ENCODE data around the gene ZFAND3.

ZFAND3 gene, protein sequence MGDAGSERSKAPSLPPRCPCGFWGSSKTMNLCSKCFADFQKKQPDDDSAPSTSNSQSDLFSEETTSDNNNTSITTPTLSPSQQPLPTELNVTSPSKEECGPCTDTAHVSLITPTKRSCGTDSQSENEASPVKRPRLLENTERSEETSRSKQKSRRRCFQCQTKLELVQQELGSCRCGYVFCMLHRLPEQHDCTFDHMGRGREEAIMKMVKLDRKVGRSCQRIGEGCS

DNA sequence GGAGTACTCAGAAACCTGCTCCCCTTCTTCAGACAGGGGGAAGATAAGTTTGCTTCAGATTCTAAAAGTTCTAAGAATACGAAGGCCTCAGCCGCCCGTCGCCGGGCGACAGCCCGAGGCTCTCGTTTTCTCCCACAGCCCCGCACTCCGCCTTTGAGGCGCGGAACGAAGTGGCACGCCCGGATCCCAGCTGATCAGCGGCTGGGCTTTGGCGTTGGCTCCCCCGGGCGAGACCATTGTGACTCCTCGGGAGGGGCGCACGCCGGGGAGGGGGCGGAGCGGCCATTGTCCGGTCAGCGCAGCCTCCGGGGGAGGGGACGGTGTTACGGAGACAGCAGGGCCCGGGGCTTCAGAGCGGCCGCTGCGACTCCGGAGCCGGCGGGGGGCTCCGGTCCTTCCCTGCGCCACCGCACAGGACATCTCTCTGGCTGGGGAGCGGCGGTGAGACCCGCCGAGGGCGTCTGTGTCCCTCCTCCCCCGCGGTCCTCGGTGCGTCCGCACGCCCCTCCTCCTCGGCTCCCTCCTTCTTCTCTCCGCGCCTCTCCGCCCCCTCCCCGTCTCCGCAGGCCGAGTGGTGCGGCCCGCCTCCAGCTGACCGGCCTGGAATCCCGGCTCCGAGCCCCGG lies at the start of gene ZFAND3:
Gene ZFAND3, plus strand, starts transcription at position 551 of the 625 bp plus-strand sequence. CDS start 219 bp downstream, outside the sequence.
- peak; percentile 84 for DNase-seq

- no peak for DNase-seq
Measured at GRCh38 chr6:37774028-37774680, 45.4 kb upstream of the ZFAND3 start.

DNA sequence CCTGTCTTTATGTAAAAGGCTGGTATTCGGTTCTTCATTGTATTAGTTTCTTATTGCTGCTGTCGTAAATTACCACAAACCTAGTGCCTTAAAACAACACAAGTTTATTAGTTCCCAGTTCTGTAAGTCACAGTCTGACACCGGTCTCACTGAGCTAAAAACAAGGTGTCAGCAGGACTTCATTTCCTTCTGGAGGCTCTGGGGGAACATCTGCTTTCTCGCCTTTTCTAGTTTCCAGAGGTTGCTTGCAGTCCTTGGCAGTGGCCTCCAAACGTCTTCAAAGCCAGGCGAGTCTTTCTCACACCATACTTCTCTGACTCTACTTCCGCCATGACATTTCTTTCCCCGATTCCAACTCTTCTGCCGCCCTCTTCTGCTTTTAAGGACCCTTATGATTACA lies 43.0 kb upstream of the ZFAND3 start:
- no peak for DNase-seq

DNA sequence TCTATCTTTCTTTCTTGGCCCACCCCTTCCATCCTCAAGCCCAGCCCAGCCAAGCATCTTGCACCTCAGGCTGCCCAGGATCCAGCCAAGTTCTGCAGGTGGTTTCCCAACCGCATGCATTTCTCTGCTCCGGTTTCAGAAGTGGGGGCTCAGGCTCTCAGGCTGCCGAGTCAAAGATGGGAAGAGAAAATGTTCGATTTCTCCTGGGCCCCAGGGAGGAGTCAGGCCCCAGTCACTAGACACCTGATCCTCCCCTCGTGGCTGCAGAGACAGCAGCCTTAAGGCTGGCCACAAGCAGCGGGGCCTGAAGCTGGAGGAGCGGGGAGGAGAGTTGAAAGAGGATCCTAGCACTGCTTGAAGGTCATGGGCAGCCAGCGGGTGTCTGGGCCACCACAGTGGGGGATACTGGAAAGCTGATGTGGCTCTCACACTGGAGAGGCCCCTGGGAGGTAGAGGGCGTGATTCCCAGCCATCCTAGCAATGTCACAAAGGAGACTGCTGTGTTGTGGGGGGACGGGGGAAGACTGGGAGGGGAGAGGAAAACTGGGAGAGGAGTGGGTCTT lies 42.2 kb upstream of the ZFAND3 start:
- DNase-seq = no peak

DNA sequence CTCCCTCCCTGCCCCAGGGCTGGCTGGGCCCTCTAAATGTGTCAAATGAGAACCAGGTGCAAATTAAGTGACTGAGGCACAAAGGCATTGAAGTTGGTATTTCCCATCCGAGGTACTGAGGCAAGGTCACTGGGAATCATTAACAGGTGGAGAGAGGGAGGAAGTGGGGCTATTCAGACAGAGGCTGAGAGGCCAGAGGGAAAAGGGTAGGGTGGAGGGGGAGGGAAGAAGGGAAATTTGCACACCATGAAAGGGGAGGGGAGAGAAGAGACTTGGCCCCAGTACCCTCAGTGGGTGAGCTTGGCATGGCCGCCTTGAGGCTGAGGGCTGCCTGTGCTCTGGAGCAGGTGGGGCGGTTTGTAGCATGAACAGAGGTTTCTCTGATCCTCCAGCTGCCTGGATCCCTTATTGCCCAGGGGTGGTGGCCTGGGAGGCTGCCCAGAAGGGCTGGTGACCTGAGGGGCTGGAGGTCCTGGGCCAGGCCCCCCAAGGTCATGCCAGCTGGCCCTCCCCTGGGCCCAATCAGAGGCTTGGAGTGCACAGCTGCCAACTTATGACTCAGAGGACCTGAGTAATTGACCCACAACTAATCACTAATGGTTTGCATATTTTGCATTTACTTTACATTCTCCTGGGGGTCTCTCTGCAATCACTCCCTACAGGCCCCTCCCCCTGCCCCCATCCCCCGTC lies 40.3 kb upstream of the ZFAND3 start:
- no peak for DNase-seq

DNA sequence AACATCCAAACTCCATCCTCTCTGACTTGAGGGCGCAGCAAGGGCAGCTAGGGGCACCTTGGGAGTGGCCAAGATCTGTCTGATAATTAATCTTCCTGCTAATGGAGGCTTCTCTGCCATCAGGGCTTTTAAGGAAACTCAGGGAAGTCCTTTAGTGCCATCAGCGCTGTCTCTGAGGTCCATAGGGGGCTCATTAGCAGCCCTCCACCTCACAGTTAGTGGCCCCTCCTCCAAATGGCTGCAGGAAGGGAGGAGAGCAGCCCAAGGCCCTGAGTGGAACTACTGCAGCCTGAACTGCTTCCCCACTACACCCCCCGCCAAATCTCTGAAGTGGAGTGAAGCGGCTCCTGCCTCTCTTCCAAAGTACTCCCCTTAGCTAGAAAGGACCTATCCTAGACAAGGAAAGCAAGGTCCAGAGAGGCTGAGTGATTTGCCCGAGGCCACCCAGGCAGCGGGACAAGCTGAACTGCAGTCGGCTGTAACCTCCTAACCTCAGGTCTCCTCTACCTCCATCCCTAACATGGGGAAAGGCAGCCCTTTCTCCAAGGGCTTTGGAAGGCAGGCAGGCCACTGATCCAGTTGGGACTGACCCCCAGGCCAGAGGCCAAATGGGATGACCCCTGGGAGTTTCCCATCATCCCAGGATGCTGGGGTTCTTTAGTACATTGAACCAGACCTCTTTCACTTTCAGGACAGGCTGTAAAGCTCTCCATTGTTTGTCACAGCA lies 39.5 kb upstream of the ZFAND3 start:
- DNase-seq = no peak

GRCh38 chr6:37781788-37782187 lies 37.7 kb upstream of the ZFAND3 start:
- DNase-seq = no peak

DNA sequence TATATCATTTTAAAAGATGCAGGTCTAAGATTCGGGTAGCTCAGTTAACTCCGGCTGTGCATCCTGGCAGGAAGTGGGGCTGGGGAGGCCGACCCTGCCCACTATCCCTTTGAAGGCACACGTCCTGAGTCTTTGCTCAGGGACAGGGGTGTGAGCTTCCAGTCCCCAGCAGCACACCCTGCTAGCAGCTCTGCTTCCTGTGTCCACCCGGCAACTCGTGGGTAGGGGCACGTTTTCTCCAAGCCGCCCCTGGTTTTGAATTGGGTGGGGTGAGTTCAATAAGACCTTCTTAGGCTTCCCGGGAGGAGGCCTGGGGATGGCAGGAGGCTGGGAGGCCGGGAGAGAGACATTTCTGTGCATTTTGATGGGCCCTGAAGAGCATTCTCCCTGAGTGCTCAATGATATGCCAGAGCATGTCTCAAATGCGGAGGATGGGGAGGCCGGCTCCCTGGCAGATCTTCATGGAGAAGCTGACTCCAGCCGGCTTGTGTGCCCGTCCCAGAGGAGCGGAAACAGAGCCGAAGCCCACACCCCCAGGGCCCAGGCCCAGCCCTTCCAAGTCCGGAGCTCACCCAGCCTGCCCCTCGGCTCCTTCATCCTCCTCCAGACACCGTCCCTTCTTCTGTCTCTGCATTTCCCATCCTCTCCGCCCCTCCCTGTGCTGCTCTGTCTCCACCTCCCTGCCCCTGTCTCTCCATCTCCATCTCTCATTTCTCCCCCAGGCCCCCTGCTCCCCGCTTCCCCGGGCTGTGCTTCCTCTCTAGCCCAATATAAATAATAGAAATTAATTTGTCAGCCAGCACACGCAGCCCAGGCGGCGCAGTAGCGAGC lies 36.3 kb upstream of the ZFAND3 start:
- DNase-seq = no peak

GRCh38 chr6:37783856-37784584 lies 35.5 kb upstream of the ZFAND3 start:
- DNase-seq = no peak

- DNase-seq = no peak
Measured at GRCh38 chr6:37784585-37784967, 35.0 kb upstream of the ZFAND3 start.

DNA sequence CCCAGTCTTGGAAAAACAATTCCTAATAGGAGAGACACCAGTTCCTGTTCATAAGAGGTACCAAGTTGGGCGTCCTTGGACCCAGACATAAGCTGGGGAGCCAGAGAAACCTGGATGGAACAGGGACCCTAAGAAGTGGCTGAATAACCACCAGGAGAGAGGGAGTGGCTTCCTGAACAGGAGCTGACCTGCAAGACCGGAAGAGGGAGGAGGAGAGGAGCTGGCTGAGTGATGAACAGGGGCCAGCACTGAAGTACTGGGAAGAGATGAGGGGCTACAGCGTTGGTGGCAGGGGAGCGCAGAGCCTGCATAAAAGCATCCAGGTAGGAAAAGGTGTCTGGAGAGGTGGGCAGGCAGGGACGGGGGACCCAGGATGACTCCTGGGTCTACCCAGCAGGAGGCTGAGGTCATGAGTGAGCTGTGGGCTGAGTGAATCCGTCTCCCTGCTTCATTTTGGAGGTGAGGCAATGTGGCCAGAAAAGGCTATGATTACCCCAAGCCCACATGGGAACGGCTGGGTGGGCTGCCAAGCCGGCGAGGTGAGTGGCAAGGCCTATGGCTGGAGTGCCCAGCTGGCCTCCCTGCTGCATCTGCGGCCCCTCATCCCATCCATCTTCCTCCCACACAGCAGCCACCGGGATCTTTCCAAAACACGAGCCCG lies 34.4 kb upstream of the ZFAND3 start:
- DNase-seq = no peak

DNA sequence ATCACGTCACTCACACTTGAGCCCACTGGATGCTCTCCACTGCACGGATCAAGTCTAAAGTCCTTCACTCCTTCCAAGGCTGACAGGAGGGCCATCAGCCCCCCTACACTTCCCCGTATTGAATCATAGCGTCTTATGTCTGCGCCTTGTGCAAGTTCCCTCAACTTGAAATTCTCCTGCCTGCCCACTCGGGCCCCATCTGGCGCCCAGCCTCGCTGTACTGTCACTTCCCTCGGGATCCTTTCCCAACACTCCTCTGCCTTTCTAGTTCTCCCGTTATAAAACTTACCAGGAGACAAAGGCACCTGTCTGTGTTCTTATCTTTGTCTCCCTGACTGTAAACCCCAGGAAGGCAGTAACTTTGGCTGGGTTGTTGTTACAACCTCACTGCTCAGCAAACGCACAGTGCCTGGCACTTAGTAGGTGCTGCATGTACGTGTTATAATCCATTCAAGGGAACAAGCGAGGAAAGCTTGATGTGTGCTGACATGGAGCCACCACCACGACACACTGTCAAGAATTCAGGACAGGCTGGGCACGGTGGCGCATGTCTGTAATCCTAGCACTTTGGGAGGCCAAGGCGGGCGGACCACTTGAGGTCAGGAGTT lies 33.8 kb upstream of the ZFAND3 start:
- DNase-seq = no peak

DNA sequence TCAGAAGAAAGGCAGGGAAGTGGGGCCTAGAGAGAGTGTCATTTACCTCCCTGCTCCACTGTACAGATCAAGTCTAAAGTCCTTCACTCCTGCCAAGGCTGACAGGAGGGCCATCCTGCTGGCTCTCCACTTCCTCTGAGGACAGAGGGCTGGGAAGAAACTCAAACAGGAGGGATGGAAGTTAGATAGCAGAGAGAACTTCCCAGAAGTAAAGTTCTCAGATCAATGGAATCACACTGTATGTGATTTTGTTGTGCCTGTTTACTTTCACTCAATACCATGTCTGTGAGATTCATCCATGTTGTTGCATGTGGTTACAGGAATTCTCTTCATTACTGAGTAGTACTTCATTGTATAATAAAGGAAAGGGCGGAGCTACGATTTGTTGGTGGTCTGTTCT lies 32.3 kb upstream of the ZFAND3 start:
- DNase-seq = no peak

DNA sequence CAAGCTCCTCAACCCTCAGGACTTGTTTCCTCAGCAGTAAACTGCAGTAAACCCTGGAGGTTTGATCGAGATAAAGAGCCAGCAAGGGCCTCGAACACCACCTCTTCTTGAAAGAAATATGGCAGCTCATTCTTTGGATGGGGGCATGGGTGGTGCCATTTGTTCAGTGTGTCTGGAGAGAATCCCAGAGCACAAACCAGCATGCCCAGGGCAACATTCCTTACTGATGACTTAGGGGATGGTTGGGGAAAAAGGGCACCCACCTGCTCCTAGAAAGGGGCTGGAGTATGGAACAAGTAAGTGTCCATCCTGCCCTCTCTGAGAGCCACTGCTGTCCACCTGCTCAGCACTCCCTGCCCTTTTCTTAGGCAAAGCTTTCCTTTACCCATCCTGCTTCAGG lies 31.3 kb upstream of the ZFAND3 start:
- no peak for DNase-seq

DNA sequence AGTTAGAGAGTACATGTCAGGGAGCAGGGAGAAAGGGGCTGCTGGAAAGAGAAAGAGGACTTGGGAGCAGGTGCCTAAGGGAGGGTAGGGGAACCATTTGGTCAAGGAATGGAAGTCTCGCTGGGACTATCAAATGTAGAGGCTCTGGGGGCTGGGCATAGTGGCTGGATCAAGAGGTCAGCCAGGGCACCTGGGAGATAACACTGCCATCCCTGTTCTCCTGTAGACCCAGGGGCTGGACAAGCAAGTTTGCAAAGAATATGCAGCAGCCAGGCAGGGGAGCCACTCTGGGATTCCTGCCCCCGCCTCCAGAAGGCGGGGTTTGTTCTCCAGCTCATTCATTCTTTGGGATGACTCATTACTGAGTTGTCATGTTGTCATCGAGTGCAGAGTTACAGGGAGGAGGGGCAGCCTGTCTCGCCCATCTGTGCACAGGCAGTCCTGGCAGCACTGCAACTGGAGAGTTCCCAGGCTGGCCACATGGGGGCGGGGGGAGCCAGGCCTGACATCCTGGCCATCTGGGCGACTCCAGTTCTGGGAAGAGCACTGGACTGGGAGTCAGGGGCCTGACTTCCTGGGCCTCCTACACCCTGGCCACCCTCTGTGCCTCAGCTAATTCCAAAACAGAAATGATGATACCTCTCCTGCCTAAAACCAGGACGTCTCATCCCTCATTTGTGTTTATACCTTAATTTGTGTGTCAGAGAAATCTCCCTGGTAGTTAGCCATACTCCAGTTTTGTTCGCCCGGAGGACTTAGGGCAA lies 28.2 kb upstream of the ZFAND3 start:
- peak; percentile 80 for DNase-seq

GRCh38 chr6:37792457-37793033 lies 27.0 kb upstream of the ZFAND3 start:
- DNase-seq = no peak

DNA sequence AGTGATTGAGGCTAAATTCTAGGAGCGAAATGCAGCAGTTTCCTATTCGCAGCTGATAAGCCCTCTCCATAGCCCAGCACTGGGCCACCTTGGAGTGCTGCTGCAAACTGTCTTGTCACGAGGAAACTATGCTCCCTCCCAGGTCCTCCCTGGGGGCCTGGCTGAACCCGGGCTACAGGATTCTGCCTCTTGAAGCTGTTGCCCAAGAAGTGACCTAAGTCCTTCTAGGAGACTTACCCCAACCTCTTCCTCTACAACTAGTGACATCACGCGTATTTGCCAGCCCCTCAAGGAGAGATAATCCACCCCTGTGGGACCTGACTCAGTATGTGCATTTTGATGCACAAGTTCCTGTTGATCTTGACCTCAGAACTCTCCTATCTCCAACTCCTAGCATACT lies 26.5 kb upstream of the ZFAND3 start:
- no peak for DNase-seq

DNA sequence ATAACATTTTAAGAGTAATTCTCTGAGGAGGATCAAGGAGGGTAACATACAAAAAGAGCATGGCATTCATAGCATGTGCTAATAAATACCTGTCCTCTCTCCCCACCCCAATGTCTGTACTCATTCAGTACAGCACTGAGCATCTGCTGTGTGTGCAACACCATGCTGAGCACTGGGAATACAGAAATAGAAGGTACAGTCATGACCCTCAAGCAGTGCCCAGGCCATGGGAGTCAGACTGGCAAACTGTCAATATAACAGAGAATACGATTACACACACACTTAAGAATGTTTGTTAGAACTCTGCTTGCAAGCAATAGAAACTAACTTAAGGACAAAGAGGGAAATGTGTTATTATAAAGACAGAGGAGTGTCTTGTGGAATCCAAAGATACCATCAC lies 24.7 kb upstream of the ZFAND3 start:
- DNase-seq = no peak

All from SHP77 treated with DMSO at 0.1 percent for 48 hours (cell line).